ENCODE data around the gene TBC1D5.

TBC1D5 gene

DNA sequence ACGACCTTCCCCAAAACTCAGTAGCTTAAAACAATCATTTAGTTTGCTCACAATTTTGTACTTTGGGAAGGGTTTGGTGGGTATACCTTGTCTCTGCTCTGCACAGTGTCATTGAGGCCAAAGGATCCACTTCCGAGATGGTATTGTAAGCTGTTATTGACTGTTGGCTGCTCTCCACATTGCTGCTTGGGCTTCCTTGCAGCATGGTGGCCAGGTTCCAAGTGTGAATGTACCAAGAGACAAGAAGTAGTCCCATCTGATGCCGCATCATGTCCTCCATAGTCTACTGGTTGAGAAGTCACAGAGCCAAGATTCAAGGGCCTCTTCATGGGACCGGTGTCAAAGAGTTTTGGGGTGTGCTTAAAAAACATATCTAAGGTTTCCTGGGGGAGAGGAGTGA lies 589.2 kb downstream of the TBC1D5 start:
- TF ChIP-seq, protein P1, sequence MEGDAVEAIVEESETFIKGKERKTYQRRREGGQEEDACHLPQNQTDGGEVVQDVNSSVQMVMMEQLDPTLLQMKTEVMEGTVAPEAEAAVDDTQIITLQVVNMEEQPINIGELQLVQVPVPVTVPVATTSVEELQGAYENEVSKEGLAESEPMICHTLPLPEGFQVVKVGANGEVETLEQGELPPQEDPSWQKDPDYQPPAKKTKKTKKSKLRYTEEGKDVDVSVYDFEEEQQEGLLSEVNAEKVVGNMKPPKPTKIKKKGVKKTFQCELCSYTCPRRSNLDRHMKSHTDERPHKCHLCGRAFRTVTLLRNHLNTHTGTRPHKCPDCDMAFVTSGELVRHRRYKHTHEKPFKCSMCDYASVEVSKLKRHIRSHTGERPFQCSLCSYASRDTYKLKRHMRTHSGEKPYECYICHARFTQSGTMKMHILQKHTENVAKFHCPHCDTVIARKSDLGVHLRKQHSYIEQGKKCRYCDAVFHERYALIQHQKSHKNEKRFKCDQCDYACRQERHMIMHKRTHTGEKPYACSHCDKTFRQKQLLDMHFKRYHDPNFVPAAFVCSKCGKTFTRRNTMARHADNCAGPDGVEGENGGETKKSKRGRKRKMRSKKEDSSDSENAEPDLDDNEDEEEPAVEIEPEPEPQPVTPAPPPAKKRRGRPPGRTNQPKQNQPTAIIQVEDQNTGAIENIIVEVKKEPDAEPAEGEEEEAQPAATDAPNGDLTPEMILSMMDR (IDR thresholded peaks at IDR 0.05; ENCODE audit: insufficient read depth, low read depth, low read length, missing control alignments), result no peak
- H3K4me3 ChIP-seq (ENCODE audit: low read depth, low read length), result no peak overlapping the region
- DNase-seq (ENCODE audit: low read depth), result no peak

DNA sequence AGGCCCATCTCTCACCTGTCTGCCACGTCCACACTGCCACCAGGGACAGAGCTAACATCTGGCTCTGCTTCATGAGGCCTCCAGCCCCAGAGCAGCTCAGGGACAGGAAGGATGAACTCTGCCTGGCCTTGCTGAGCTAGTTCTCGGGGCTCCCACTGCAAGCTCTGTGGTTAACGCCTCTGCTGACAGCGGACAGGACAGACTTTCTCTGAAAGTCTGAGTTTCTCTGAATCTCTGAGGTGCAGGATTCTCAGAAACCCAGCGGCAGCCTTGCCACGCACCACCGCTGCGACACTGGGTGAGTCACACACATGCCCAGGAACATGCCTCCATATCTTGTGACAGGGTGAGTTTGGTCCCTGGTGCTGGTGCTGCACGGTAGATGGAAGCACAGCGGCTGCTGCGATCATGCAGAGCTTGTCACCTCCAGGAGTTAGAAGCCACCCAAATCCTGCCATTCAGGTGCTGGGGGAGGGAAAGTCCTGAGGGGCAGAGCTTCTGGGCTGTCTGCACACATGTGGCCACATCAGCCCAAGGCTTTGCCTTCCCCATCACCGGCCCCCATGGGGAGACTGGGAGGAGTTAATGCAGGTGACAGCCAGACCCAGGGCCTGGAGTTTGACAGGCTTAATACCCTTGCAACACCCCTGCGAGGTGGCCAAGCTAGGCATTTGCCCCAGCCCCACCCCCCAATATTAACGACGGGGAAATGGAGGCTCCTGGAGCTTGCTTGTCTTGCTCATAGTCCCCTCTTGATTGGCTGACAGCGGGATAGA lies 590.6 kb downstream of the TBC1D5 start:
- DNase-seq (ENCODE audit: low read depth), result peak; percentile 97
- H3K4me3 ChIP-seq (ENCODE audit: low read depth, low read length), result peak overlapping the region; percentile 36
- TF ChIP-seq, protein P1 (IDR thresholded peaks at IDR 0.05; ENCODE audit: insufficient read depth, low read depth, low read length, missing control alignments), result peak; percentile 21

DNA sequence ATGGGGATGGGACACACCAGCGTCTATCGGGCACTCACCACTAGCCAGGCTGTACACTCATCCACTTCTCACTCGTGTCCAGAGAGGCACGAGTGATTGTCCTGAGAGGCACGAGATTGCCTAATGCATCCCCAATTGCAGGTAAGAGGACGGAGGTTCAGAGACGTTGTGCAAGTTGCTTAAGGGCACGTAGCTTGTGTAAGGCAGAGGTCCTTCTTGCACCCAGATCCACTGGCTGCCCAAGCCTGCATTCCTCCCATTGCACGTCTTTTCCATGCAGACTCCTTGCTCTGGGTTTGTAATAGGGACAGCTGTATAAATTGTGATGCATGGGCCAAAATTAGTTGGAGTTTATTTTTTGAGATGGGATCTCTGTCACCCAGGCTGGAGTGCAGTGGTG lies 593.4 kb downstream of the TBC1D5 start:
- no peak overlapping the region for H3K4me3 ChIP-seq (ENCODE audit: low read depth, low read length)
- TF ChIP-seq, protein P1 (IDR thresholded peaks at IDR 0.05; ENCODE audit: insufficient read depth, low read depth, low read length, missing control alignments), result no peak
- no peak for DNase-seq (ENCODE audit: low read depth)

DNA sequence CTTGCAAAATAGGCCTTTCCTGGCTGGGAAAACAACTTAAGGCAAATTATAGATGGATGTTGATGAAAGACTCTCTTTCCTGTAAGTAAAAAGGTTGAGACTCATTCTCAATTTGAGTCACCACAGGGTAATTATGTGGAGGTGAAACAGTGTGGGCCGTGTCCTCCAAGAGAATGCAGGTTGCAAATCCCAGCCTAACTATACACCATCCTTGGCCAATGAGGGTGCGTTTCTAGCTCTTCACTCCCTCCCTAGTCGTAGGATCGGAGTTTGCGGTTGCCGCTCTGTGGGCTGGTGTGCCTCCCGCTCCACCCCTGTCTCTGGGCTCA lies 597.8 kb downstream of the TBC1D5 start:
- DNase-seq (ENCODE audit: low read depth), result no peak
- TF ChIP-seq, protein P1 (IDR thresholded peaks at IDR 0.05; ENCODE audit: insufficient read depth, low read depth, low read length, missing control alignments), result no peak
- H3K4me3 ChIP-seq (ENCODE audit: low read depth, low read length), result no peak overlapping the region

DNA sequence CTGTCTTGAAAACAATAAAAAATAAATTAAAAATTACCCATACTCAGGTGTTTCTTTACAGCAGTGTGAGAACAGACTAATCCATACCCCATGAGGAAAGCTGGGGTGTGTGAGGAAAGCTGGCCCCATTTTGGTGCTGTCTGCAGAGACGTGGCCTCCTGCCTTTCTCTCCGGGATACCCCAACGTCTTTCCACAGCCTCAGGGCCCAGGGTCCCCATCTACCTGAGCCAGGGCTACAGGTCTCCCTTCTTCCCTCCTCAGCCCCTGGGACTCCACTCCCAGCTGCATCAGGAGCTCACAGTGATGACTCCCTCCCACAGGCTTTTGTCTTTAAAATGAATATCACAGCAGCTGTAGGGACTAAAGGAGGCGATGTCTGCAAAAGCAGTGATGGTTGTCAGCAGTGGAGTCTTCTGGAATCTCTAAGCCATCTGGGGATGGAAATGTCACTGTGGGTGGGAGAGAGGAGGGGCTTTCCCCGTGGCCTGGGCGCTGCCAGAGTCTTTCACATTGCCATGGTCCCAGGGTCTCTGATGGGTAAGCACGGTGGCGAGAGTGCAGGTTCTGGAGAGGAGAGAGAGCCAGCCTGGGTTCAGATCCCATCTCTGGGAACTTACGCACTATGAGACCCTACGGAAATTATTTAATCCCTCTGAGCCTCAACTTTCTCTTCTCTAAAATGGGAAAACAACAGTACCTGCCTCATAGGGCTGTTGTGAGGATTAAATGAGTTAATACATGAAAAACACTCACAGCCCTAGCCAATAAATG lies 598.4 kb downstream of the TBC1D5 start:
- no peak overlapping the region for H3K4me3 ChIP-seq (ENCODE audit: low read depth, low read length)
- DNase-seq (ENCODE audit: low read depth), result no peak
- TF ChIP-seq, protein P1 (IDR thresholded peaks at IDR 0.05; ENCODE audit: insufficient read depth, low read depth, low read length, missing control alignments), result no peak

DNA sequence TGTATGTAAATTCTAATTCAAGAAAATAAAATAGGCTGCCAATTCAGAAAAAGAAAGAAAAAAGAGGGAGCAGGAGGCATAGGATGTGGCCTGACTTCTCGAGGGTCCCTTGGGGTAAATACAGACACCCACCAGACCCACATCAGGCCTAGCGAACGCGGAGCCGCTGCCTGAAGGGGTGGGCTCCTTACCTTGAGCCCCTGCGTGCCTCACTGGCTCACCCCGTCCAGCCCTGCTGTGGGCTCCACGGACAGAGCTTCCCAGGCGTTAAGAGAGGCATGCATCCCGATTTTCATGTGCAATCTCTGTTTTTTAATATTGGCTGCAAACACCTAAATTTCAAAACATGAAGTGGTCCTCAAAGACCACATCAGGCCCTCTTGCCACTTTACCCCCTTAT lies 599.9 kb downstream of the TBC1D5 start:
- no peak for DNase-seq (ENCODE audit: low read depth)
- TF ChIP-seq, protein P1 (IDR thresholded peaks at IDR 0.05; ENCODE audit: insufficient read depth, low read depth, low read length, missing control alignments), result no peak
- no peak overlapping the region for H3K4me3 ChIP-seq (ENCODE audit: low read depth, low read length)

Data from GM12865 (cell line).